ENCODE results near the gene BRCC3.

DNA sequence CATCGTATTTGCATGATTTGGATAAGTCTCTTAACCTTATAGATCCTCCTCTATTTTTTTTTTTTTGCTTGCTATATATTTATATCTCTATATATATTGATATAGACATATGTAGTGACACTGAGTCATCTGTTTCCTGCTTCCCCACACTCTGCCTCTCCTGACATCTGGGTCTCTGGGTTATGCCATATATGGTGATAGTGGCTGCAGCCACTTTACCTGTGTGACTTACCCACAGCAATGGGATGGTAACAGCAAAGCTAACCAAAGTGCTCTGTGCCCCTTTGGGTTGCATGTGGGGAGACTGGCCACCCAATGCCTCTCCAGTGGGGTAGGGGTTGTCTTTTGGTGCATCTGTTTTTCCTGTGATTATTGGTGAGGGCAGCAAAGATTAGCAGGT, 14.8 kb upstream of the BRCC3 start:
- TF ChIP-seq, protein P1, sequence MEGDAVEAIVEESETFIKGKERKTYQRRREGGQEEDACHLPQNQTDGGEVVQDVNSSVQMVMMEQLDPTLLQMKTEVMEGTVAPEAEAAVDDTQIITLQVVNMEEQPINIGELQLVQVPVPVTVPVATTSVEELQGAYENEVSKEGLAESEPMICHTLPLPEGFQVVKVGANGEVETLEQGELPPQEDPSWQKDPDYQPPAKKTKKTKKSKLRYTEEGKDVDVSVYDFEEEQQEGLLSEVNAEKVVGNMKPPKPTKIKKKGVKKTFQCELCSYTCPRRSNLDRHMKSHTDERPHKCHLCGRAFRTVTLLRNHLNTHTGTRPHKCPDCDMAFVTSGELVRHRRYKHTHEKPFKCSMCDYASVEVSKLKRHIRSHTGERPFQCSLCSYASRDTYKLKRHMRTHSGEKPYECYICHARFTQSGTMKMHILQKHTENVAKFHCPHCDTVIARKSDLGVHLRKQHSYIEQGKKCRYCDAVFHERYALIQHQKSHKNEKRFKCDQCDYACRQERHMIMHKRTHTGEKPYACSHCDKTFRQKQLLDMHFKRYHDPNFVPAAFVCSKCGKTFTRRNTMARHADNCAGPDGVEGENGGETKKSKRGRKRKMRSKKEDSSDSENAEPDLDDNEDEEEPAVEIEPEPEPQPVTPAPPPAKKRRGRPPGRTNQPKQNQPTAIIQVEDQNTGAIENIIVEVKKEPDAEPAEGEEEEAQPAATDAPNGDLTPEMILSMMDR (optimal IDR thresholded peaks at IDR 0.05 in 1 of 3, IDR thresholded peaks at IDR 0.05 in 1 of 3, conservative IDR thresholded peaks at IDR 0.05 in 1 of 3; ENCODE audit: extremely low read depth in 1 of 3, insufficient read depth in 2 of 3, low read length in 3 of 3), result no peak
- no peak for TF ChIP-seq EZH2 (IDR thresholded peaks at IDR 0.05; ENCODE audit: low read length)
